ENCODE data around the gene CASP10.
A peak's percentile ranks its signal among the peaks of the same experiment; 100 is the strongest.

CASP10 gene

DNA sequence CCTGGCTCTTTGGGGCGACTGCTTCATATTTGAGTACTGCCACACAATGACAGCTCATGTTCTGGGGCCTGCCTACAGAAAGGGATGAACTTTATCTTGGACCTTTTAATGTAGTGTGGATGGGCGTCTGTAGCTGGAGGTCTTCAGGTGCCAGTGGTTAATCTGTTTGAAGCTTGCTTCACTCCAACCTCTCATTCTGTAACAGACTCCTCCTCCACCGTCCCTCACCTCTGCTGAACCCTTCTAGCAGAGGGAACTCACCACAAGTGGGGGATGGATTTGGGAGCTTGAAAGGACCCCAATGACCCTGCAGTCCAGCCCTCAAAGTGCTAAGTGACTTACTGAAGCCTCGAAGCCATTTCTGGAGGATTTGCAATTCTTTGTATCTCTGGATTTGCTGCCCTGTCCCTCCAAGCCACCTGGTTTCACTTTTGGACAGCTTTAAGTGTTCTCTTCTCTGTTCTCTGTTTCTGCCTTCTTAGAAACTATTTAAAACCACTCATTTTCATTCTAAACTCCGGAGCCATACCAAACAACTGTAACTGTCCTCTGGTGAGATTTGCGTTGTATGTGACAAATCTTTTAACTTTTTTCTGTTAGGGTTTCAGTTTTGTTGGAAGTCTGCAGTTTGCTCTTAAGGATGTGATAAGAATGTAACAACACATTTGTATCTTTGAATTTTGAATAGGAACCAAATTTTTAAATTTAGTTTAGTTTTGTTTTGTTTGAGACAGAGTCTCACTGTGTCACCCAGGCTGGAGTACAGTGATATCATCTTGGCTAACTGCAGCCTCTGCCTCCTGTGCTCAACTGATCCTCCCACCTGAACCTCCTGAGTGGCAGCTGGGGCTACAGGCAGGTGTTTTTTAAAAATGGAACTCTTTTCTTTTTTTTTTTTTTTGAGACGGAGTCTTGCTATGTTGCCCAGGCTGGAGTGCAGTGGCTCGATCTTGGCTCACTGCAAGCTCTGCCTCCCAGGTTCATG lies 40.4 kb downstream of the CASP10 start:
- DNase-seq (ENCODE audit: low read depth in 2 of 2), result no peak
- H3K4me3 ChIP-seq (replicated peaks in 1 of 2; ENCODE audit: low read depth in 2 of 2, low read length in 2 of 2), result no peak overlapping the region

DNA sequence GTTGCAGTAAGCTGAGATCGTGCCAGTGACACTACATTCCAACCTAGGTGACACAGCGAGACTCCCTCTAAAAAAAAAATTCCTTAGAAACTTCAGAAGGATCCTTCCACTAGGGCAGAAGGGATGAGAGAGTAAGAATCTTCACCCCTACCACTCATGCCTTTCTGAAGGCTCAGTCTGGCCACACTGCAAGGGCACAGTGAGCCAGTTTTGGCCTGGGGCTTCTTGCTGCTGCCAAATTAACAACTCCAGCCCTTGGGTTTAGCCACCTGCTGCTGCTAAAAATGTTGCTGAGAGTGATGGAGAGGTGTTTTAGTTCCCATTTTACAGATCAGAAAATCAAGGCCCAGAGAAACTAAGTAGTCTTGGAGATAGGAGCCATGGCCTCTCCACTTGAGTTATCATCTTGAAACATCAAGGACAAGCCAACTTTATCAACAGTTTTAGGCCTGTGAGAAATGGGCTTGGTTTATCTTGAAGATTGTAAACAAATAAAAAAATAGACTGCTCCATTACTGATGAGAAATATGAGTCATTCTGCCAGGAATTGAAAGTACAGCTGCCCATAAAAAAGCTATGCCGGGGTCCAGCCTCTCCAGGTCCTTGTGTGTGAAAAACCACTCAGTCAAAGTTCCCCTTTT lies 45.5 kb downstream of the CASP10 start:
- DNase-seq (ENCODE audit: low read depth in 2 of 2), result peak; percentile 23 to 29
- no peak for TF ChIP-seq CTCF (IDR thresholded peaks at IDR 0.05; ENCODE audit: low read depth, low read length)
- H3K4me3 ChIP-seq (replicated peaks in 1 of 2; ENCODE audit: low read depth in 2 of 2, low read length in 2 of 2), result no peak overlapping the region

More for the DNA sequence above, 40.4 kb downstream of the CASP10 start:
- TF ChIP-seq CTCF (IDR thresholded peaks at IDR 0.05; ENCODE audit: low read depth, low read length), result no peak

DNA sequence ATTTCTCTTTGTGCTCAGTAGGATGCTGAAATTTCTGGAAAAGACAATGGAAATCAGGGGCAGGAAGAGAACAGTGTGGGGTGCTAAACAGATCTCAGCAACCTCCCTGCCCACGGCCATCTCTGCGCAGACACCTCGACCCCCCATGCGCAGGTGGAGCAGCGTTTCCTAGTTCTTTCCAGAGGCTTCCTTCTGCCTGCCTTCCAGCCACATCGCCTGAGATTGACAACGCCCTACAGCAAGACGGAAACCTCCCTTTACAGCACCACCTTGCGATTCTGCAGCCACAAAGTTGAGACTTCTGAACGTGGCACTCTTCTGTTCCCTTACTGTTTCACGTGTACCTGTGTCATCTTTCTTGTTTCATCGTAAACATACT lies 46.0 kb downstream of the CASP10 start:
- no peak overlapping the region for H3K4me3 ChIP-seq (replicated peaks in 1 of 2; ENCODE audit: low read depth in 2 of 2, low read length in 2 of 2)
- DNase-seq (ENCODE audit: low read depth in 2 of 2), result no peak
- TF ChIP-seq CTCF (IDR thresholded peaks at IDR 0.05; ENCODE audit: low read depth, low read length), result no peak

DNA sequence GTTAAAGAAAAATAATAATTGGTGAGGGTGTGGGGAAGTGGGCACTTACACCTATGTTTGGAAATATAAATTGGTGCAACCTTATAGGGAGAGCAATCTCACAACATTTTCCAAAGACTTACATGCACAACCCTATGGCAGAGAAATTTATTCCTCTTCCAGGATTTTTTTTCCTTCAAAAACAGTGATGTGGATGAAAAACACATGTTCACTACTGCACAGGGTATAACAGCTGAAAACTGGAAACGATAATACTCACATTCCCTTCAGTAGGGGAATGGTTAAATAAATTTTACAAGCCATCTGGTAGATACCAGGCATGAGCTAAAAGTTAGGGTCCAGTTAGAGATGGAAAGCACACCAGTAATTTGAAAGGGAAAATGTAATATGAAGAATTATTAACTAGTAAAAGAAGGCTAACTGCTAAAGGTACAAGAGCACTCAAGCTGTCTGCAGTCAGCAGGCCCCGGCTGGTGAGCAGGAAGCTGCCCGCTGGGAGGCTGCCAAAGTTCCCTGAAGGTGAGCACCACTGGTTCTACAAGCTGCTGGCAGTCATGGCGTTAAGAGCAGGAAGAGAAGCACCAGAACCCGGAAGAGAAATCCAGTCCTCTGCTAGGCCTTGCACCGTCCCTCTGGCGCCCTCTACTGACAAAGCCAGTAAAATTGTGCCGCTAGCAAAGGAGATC lies 49.0 kb downstream of the CASP10 start:
- H3K4me3 ChIP-seq (replicated peaks in 1 of 2; ENCODE audit: low read depth in 2 of 2, low read length in 2 of 2), result no peak overlapping the region
- DNase-seq (ENCODE audit: low read depth in 2 of 2), result peak; percentile 96
- TF ChIP-seq CTCF (IDR thresholded peaks at IDR 0.05; ENCODE audit: low read depth, low read length), result peak; percentile 95

- no peak for DNase-seq (ENCODE audit: low read depth in 2 of 2)
- no peak overlapping the region for H3K4me3 ChIP-seq (replicated peaks in 1 of 2; ENCODE audit: low read depth in 2 of 2, low read length in 2 of 2)
- no peak for TF ChIP-seq CTCF (IDR thresholded peaks at IDR 0.05; ENCODE audit: low read depth, low read length)
Measured at GRCh38 chr2:201232467-201232815, 49.5 kb downstream of the CASP10 start.

- no peak for TF ChIP-seq CTCF (IDR thresholded peaks at IDR 0.05; ENCODE audit: low read depth, low read length)
- peak; percentile 39 to 45 for DNase-seq (ENCODE audit: low read depth in 2 of 2)
- peak overlapping the region in 1 of 2 donors; percentile 9 for H3K4me3 ChIP-seq (replicated peaks in 1 of 2; ENCODE audit: low read depth in 2 of 2, low read length in 2 of 2)
Measured at GRCh38 chr2:201233192-201233811, 50.4 kb downstream of the CASP10 start.

Measured in cardiac fibroblast (primary cell).